ENCODE results near the gene HES1.

- TF ChIP-seq FOXP2 (optimal IDR thresholded peaks at IDR 0.05; ENCODE audit: control extremely low read depth, extremely low read length, insufficient read depth) (no peak), EZH2 (IDR thresholded peaks at IDR 0.05) (no peak)
These were observed 47.7 kb upstream of the HES1 start for GRCh38 chr3:194087995-194088855.

All from SK-N-MC (cell line).